IMR-90 (cell line): Measurements from ENCODE around the gene SGMS1. TPM values are rescaled to one million over a fixed set of nuclear protein-coding genes. Genes with fewer than 3 reads are reported as not detected.

Experiments
- ATAC-seq: fragments of 200-7000 bp; cut with Tn5 transposase; 2 replicates; pipeline ENCODE4 v1.9.1; 2020; ENCODE audit warnings: low read depth, mild to moderate bottlenecking, moderate library complexity
- BruUV-seq: library from RNA; stranded (reverse); fragments of 400-500 nt; replicated peaks from 2 replicates; lab custom pipeline; 2021; lab: Mats Ljungman, UMichigan
- CTCF ChIA-PET: fragments of 300-600 bp; formaldehyde crosslinking; extraction: SDS; loops from one replicate; lab custom pipeline; 2021; ENCODE audit warnings: antibody characterized with exemption; lab: Yijun Ruan, JAX
- POLR2A ChIA-PET: fragments of 300-600 bp; sonication (Branson Sonifier 250); formaldehyde crosslinking; loops from one replicate; lab custom pipeline; 2022; ENCODE audit warnings: antibody characterized with exemption; ENCODE audit not compliant: unreplicated experiment; lab: Charles Lee
- DNase-seq: peaks from one replicate; pipeline ENCODE4 v3.0.0; 2013
- H2AFZ ChIP-seq: replicated peaks from 2 replicates; pipeline ENCODE3; 2013; ENCODE audit warnings: low read length, mild to moderate bottlenecking; ENCODE audit not compliant: poor library complexity
- H2AK5ac ChIP-seq: 2 replicates; pipeline ENCODE4 v1.6.1; 2013; ENCODE audit warnings: low read depth, low read length, inconsistent platforms
- H2AK9ac ChIP-seq: replicated peaks from 2 replicates; pipeline ENCODE3; 2013; ENCODE audit warnings: mild to moderate bottlenecking, low read depth, low read length, moderate library complexity; ENCODE audit not compliant: poor library complexity
- H2BK120ac ChIP-seq: 2 replicates; pipeline ENCODE4 v1.6.1; 2013; ENCODE audit warnings: low read depth, low read length, inconsistent platforms
- H2BK15ac ChIP-seq: 3 replicates; pipeline ENCODE4 v1.6.1; 2013; ENCODE audit warnings: low read depth, low read length, inconsistent platforms
- H2BK20ac ChIP-seq: 2 replicates; pipeline ENCODE4 v1.6.1; 2013; ENCODE audit warnings: low read depth, mild to moderate bottlenecking, inconsistent platforms, low read length, moderate library complexity
- H2BK5ac ChIP-seq: 2 replicates; pipeline ENCODE4 v1.6.1; 2013; ENCODE audit warnings: mild to moderate bottlenecking, low read depth, low read length, inconsistent platforms; ENCODE audit not compliant: poor library complexity, severe bottlenecking
- H3K14ac ChIP-seq: replicated peaks from 2 replicates; pipeline ENCODE4 v1.6.1; 2013; ENCODE audit warnings: low read depth, low read length, inconsistent platforms
- H3K18ac ChIP-seq: 2 replicates; pipeline ENCODE4 v1.6.1; 2013; ENCODE audit warnings: low read depth, low read length, control low read depth
- H3K23ac ChIP-seq: 2 replicates; pipeline ENCODE4 v1.6.1; 2013; ENCODE audit warnings: low read depth, low read length, inconsistent platforms
- H3K27ac ChIP-seq: 2 replicates; pipeline ENCODE4 v1.5.1; 2013; ENCODE audit warnings: mild to moderate bottlenecking, control low read depth, low read length; ENCODE audit not compliant: insufficient read depth
- H3K27me3 ChIP-seq: 2 replicates; pipeline ENCODE4 v1.6.1; 2013; ENCODE audit warnings: low read length; ENCODE audit not compliant: control insufficient read depth, insufficient read depth
- H3K36me3 ChIP-seq: 2 replicates; pipeline ENCODE4 v1.6.1; 2013; ENCODE audit warnings: low read length, mixed read lengths; ENCODE audit not compliant: control insufficient read depth, insufficient read depth
- H3K4ac ChIP-seq: 2 replicates; pipeline ENCODE4 v1.6.1; 2013; ENCODE audit warnings: low read depth, low read length, inconsistent platforms
- H3K4me1 ChIP-seq: 2 replicates; pipeline ENCODE4 v1.6.1; 2013; ENCODE audit warnings: low read length, mixed read lengths; ENCODE audit not compliant: control insufficient read depth, insufficient read depth
- H3K4me2 ChIP-seq: 2 replicates; pipeline ENCODE4 v1.6.1; 2013; ENCODE audit warnings: low read depth, mild to moderate bottlenecking, control low read depth, low read length, moderate library complexity
- H3K4me3 ChIP-seq: 2 replicates; pipeline ENCODE4 v1.5.1; 2013; ENCODE audit warnings: low read depth, mild to moderate bottlenecking, control low read depth, low read length, moderate library complexity; ENCODE audit not compliant: insufficient read depth
- H3K56ac ChIP-seq: 2 replicates; pipeline ENCODE4 v1.6.1; 2013; ENCODE audit warnings: low read length, inconsistent platforms; ENCODE audit not compliant: insufficient read depth; ENCODE audit errors: extremely low read depth
- H3K79me1 ChIP-seq, 2 experiments: 2 replicates each; pipeline ENCODE4 v1.6.1; 2013; ENCODE audit warnings: low read length in 2 of 2, inconsistent platforms in 1 of 2, low read depth in 1 of 2
- H3K9ac ChIP-seq: 2 replicates; pipeline ENCODE4 v1.6.1; 2013; ENCODE audit warnings: low read depth, low read length, control low read depth
- H3K9me1 ChIP-seq: 2 replicates; pipeline ENCODE4 v1.6.1; 2013; ENCODE audit warnings: low read length, inconsistent platforms; ENCODE audit not compliant: insufficient read depth
- H3K9me3 ChIP-seq: 2 replicates; pipeline ENCODE4 v1.6.1; 2013; ENCODE audit warnings: low read length; ENCODE audit not compliant: control insufficient read depth, insufficient read depth
- H4K20me1 ChIP-seq: 2 replicates; pipeline ENCODE4 v1.6.1; 2013; ENCODE audit warnings: low read length, inconsistent platforms; ENCODE audit not compliant: insufficient read depth
- H4K5ac ChIP-seq: 2 replicates; pipeline ENCODE4 v1.6.1; 2013; ENCODE audit warnings: mild to moderate bottlenecking, low read depth, low read length, control low read depth
- H4K8ac ChIP-seq, 2 experiments: 2 replicates each; pipeline ENCODE4 v1.6.1; 2013; ENCODE audit warnings: low read depth in 2 of 2, low read length in 2 of 2, control low read depth in 1 of 2, inconsistent platforms in 1 of 2
- H4K91ac ChIP-seq: 2 replicates; pipeline ENCODE4 v1.6.1; 2013; ENCODE audit warnings: low read depth, low read length, inconsistent platforms; ENCODE audit not compliant: insufficient read depth
- CEBPB ChIP-seq: IDR thresholded peaks from 2 replicates; pipeline ENCODE4 v1.6.1; 2012; ENCODE audit warnings: low read depth, low read length, improper control_type of control experiment
- CHD1 ChIP-seq: IDR thresholded peaks from 2 replicates; pipeline ENCODE4 v1.6.1; 2012; ENCODE audit warnings: low read depth, low read length, improper control_type of control experiment
- RCOR1 ChIP-seq: IDR thresholded peaks from 2 replicates; pipeline ENCODE4 v1.6.1; 2012; ENCODE audit warnings: mild to moderate bottlenecking, low read length, improper control_type of control experiment; ENCODE audit not compliant: insufficient replicate concordance
- USF2 ChIP-seq: fragments of 150-350 bp; IDR thresholded peaks from 2 replicates; pipeline ENCODE4 v1.6.1; 2017; ENCODE audit warnings: mild to moderate bottlenecking, antibody characterized with exemption, low read length, low read depth
- WGBS, 2 experiments: methylation state at CpG; one replicate each; pipeline versions ENCODE4 v1.1.5 to v1.1.7; 2013; ENCODE audit warnings: missing lambda C conversion rate in 2 of 2; ENCODE audit not compliant: insufficient read length in 1 of 2; ENCODE audit errors: extremely low coverage in 2 of 2; 5-methylcytosine and 5-hydroxymethylcytosine counted together
- dilution Hi-C: fragments of 300-500 bp; cut with HindIII; formaldehyde crosslinking; loops from one replicate; pipeline ENCODE4 v1.14.3; 2018; ENCODE audit warnings: low sequenced_read_pairs; ENCODE audit not compliant: unreplicated experiment
- in situ Hi-C: fragments of 300-500 bp; cut with MboI; formaldehyde crosslinking; loops from 3 replicates; pipeline ENCODE4 v1.14.3; 2019; ENCODE audit warnings: low sequenced_read_pairs, inconsistent platforms, mixed read lengths
- intact Hi-C: fragments of 100-400 bp; cut with micrococcal nuclease; formaldehyde crosslinking; loops from 2 replicates; pipeline ENCODE4 v1.10.0; 2022
- polyA plus RNA-seq, 3 experiments: library from polyadenylated mRNA; depleted of rRNA; stranded (reverse); fragments of >200 nt; gene quantifications; 2 replicates each; pipeline ENCODE4 v1.2.3, GENCODE V29; 2012; ENCODE audit warnings: low replicate concordance in 1 of 3
- total RNA-seq: library from RNA; depleted of rRNA; stranded (reverse); fragments of >200 nt; gene quantifications from 2 replicates; pipeline ENCODE4 v1.2.3, GENCODE V29; 2012

SGMS1 gene
- total and polyA plus RNA-seq, 2 of the 4 experiments (the other 2 are of a cell fraction): 9.8 to 30.8 TPM

GRCh38 chr10:50312464-50313437 is 311.0 kb downstream of the SGMS1 start:
- no peak overlapping the region for H3K27ac ChIP-seq
- peak; percentile 79 for DNase-seq
- POLR2A ChIA-PET: interaction anchor here (0.7 kb wide), 1 partner anchor 13 kb away, joined by 4 read pairs; no protein-coding TSS in a partner anchor

More at GRCh38 chr10:50312464-50313437, 311.0 kb downstream of the SGMS1 start:
- Histone ChIP-seq H3K36me3 (peaks cover 15% of the 10 kb centered on the region), H3K9me3 (no peaks in the 10 kb centered on the region), H3K4me1 (no peaks in the 10 kb centered on the region; the same call in 1 of the 2 replicates), H2BK20ac (0 out of 2 replicates have a peak overlapping the region, but pooled peaks have one; percentile 7), H2BK15ac (no peak overlapping the region; the same call in 2 of the 3 replicates), H3K4ac (0 out of 2 replicates have a peak overlapping the region, but pooled peaks have one; percentile 31), H2AK9ac (no peak overlapping the region), H3K18ac (no peak overlapping the region), H2AFZ (no peak overlapping the region), H4K5ac (no peak overlapping the region), H4K91ac (no peak overlapping the region), H3K9ac (no peak overlapping the region), H3K23ac (no peak overlapping the region), H2AK5ac (no peak overlapping the region), H3K4me2 (peak overlapping the region; percentile 57; the same call in 1 of the 2 replicates), H3K27me3 (no peaks in the 10 kb centered on the region), H3K9me1 (no peaks in the 10 kb centered on the region), H2BK5ac (peak overlapping the region; percentile 37), H4K20me1 (no peaks in the 10 kb centered on the region), H3K79me1 (peaks cover 9 to 26% of the 10 kb centered on the region in 2 experiments; a peak in 2 of 4 replicates), H4K8ac (no peak overlapping the region), H2BK120ac (no peak overlapping the region), H3K4me3 (no peak overlapping the region), H3K14ac (no peak overlapping the region), H3K56ac (no peak overlapping the region)
- TF ChIP-seq RCOR1: peak; percentile 49
- TF ChIP-seq CEBPB: peak; percentile 63; the same call in 1 of the 2 replicates
- TF ChIP-seq USF2: no peak
- no peak for TF ChIP-seq CHD1
- in situ Hi-C loops (no loop called here), intact Hi-C loops (no loop called here), dilution Hi-C loops (no loop called here)
- BruUV-seq: no TSS peak
- ATAC-seq: peak; percentile 83
- CTCF ChIA-PET: interaction anchor here (1.1 kb wide), 1 partner anchor 101 kb away, joined by 3 read pairs; no protein-coding TSS in a partner anchor
- 83% methylated on average over 1 of the region's 10 CpGs; no CpG with 5 or more reads in 1 of the 2 experiments for WGBS, 2 experiments
